Stimulated activated CD4-positive, alpha-beta T cell treated with anti-CD3 and anti-CD28 coated beads, Interleukin-1b, Interleukin-23, amount 100 ng/mL, for 4 hours (primary cell): Measurements from ENCODE around the gene PPP4R4.
"Not testable (repeated sequence)": the region's sequence is repeated elsewhere in the genome, so short reads cannot be mapped to it uniquely, and the experiment has no call there.

Experiments used
- DNase-seq, 2 donors: peaks; one replicate each; pipeline ENCODE4 v3.0.0-alpha.2; 2020; ENCODE audit warnings: low read depth in 2 of 2

The PPP4R4 gene

GRCh38 chr14:94177806-94178205, 3.7 kb downstream of the PPP4R4 start:
- DNase-seq = no peak

GRCh38 chr14:94179244-94179643, 5.1 kb downstream of the PPP4R4 start:
- DNase-seq = no peak

- no peak for DNase-seq
Measured at GRCh38 chr14:94180655-94181271, 6.6 kb downstream of the PPP4R4 start.

- no peak for DNase-seq
Measured at GRCh38 chr14:94181835-94182234, 7.7 kb downstream of the PPP4R4 start.

- DNase-seq = no peak
Measured at GRCh38 chr14:94192536-94192935, 18.4 kb downstream of the PPP4R4 start.

- DNase-seq = no peak
Measured at GRCh38 chr14:94193776-94194175, 19.7 kb downstream of the PPP4R4 start.

GRCh38 chr14:94196057-94196456, 21.9 kb downstream of the PPP4R4 start:
- no peak for DNase-seq

GRCh38 chr14:94203473-94204210, 29.5 kb downstream of the PPP4R4 start:
- no peak for DNase-seq

- no peak for DNase-seq
Measured at GRCh38 chr14:94213021-94213420, 38.9 kb downstream of the PPP4R4 start.

GRCh38 chr14:94213741-94214140, 39.6 kb downstream of the PPP4R4 start:
- no peak for DNase-seq

- no peak for DNase-seq
Measured at GRCh38 chr14:94217116-94217515, 43.0 kb downstream of the PPP4R4 start.

- DNase-seq = not testable (repeated sequence)
Measured at GRCh38 chr14:94218198-94218886, 44.2 kb downstream of the PPP4R4 start.

GRCh38 chr14:94224040-94224439, 49.9 kb downstream of the PPP4R4 start:
- no peak for DNase-seq

GRCh38 chr14:94225460-94226378, 51.6 kb downstream of the PPP4R4 start:
- no peak for DNase-seq

- no peak for DNase-seq
Measured at GRCh38 chr14:94227029-94227428, 52.9 kb downstream of the PPP4R4 start.

- DNase-seq = no peak
Measured at GRCh38 chr14:94237046-94237445, 62.9 kb downstream of the PPP4R4 start.

GRCh38 chr14:94237983-94238382, 63.9 kb downstream of the PPP4R4 start:
- DNase-seq = no peak

- DNase-seq = no peak
Measured at GRCh38 chr14:94239406-94239805, 65.3 kb downstream of the PPP4R4 start.

- DNase-seq = no peak
Measured at GRCh38 chr14:94244182-94244581, 70.1 kb downstream of the PPP4R4 start.

- DNase-seq = not testable (repeated sequence)
Measured at GRCh38 chr14:94264195-94264594, 90.1 kb downstream of the PPP4R4 start.

GRCh38 chr14:94267352-94267751, 93.2 kb downstream of the PPP4R4 start:
- no peak for DNase-seq

- DNase-seq = not testable (repeated sequence)
Measured at GRCh38 chr14:94268582-94268981, 94.5 kb downstream of the PPP4R4 start.
